DND-41 (cell line): ENCODE measurements around the gene ZCCHC24.

Experiments used
- CTCF ChIP-seq: IDR thresholded peaks from 2 replicates; pipeline ENCODE4 v1.5.1; 2012; ENCODE audit warnings: borderline replicate concordance, low read length, moderate library complexity, mild to moderate bottlenecking; ENCODE audit not compliant: poor library complexity, severe bottlenecking; ENCODE audit errors: extremely low read depth
- EZH2 ChIP-seq: IDR thresholded peaks from 3 replicates; pipeline ENCODE4 v1.6.1; 2012; ENCODE audit warnings: borderline replicate concordance, low read depth, mild to moderate bottlenecking, moderate library complexity, low read length, inconsistent platforms; ENCODE audit not compliant: severe bottlenecking

GRCh38 chr10:79431428-79431827 lies 14.0 kb downstream of the ZCCHC24 start:
- TF ChIP-seq EZH2: no peak
- no peak for TF ChIP-seq CTCF
